SK-N-SH treated with all-trans-retinoic acid at 6 μM for 48 hours (cell line): ENCODE results near the gene RAB2B.

Experiments
- ATAC-seq: fragments of 200-7000 bp; cut with Tn5 transposase; 3 replicates; pipeline ENCODE4 v1.9.1; 2020; ENCODE audit warnings: mild to moderate bottlenecking, moderate library complexity
- ARNTL ChIP-seq: fragments of 450-650 bp; formaldehyde crosslinking; IDR thresholded peaks from 2 replicates; pipeline ENCODE4 v1.5.0; 2020; ENCODE audit warnings: low read depth, mild to moderate bottlenecking, moderate library complexity, borderline replicate concordance
- BACH2 ChIP-seq: fragments of 250-450 bp; sonication (Bioruptor Pico); IDR thresholded peaks from 2 replicates; pipeline ENCODE4 v1.9.0; 2021; ENCODE audit warnings: mild to moderate bottlenecking, borderline replicate concordance
- CREB5 ChIP-seq: fragments of 250-450 bp; sonication (Bioruptor Pico); IDR thresholded peaks from 2 replicates; pipeline ENCODE4 v1.5.1; 2020; ENCODE audit warnings: low read depth, mild to moderate bottlenecking, moderate library complexity
- CSDC2 ChIP-seq: fragments of 250-450 bp; sonication (Bioruptor Pico); IDR thresholded peaks from 2 replicates; pipeline ENCODE4 v1.5.0; 2020; ENCODE audit warnings: mild to moderate bottlenecking, moderate library complexity
- GLIS3 ChIP-seq: fragments of 250-450 bp; sonication (Bioruptor Pico); IDR thresholded peaks from 2 replicates; pipeline ENCODE4 v1.5.0; 2020; ENCODE audit warnings: mild to moderate bottlenecking, moderate library complexity
- ISL1 ChIP-seq: fragments of 250-450 bp; sonication (Bioruptor Pico); IDR thresholded peaks from 2 replicates; pipeline ENCODE4 v2.1.2; 2022; ENCODE audit warnings: mild to moderate bottlenecking, moderate library complexity
- OSR1 ChIP-seq: fragments of 250-450 bp; sonication (Bioruptor Pico); IDR thresholded peaks from 2 replicates; pipeline ENCODE4 v1.8.0; 2022; ENCODE audit warnings: moderate library complexity, mild to moderate bottlenecking, inconsistent platforms
- PATZ1 ChIP-seq: fragments of 250-450 bp; sonication (Bioruptor Pico); IDR thresholded peaks from 2 replicates; pipeline ENCODE4 v1.8.0; 2020; ENCODE audit warnings: mild to moderate bottlenecking, moderate library complexity, borderline replicate concordance
- PPARA ChIP-seq: fragments of 250-450 bp; sonication (Bioruptor Pico); IDR thresholded peaks from 2 replicates; pipeline ENCODE4 v1.5.0; 2020; ENCODE audit warnings: mild to moderate bottlenecking, borderline replicate concordance
- SNAI2 ChIP-seq: fragments of 250-450 bp; sonication (Bioruptor Pico); IDR thresholded peaks from 2 replicates; pipeline ENCODE4 v1.5.0; 2020; ENCODE audit warnings: mild to moderate bottlenecking, moderate library complexity
- TCF4 ChIP-seq: fragments of 250-450 bp; sonication (Bioruptor Pico); IDR thresholded peaks from 2 replicates; pipeline ENCODE4 v1.8.0; 2021; ENCODE audit warnings: mild to moderate bottlenecking, moderate library complexity, borderline replicate concordance
- TOX ChIP-seq: fragments of 250-450 bp; sonication (Bioruptor Pico); IDR thresholded peaks from 2 replicates; pipeline ENCODE4 v1.8.0; 2021; ENCODE audit warnings: mild to moderate bottlenecking, moderate library complexity, borderline replicate concordance
- TSHZ2 ChIP-seq: fragments of 250-450 bp; sonication (Bioruptor Pico); IDR thresholded peaks from 2 replicates; pipeline ENCODE4 v1.5.0; 2020; ENCODE audit warnings: mild to moderate bottlenecking, moderate library complexity
- ZFP3 ChIP-seq: fragments of 250-450 bp; sonication (Bioruptor Pico); IDR thresholded peaks from 2 replicates; pipeline ENCODE4 v1.5.0; 2020; ENCODE audit warnings: mild to moderate bottlenecking, moderate library complexity
- ZFP30 ChIP-seq: fragments of 450-650 bp; formaldehyde crosslinking; IDR thresholded peaks from 2 replicates; pipeline ENCODE4 v1.5.0; 2022; ENCODE audit warnings: mild to moderate bottlenecking, moderate library complexity
- ZNF565 ChIP-seq: fragments of 450-650 bp; formaldehyde crosslinking; conservative IDR thresholded peaks from 2 replicates; pipeline ENCODE4 v1.5.0; 2020; ENCODE audit warnings: low read depth, mild to moderate bottlenecking, moderate library complexity
- ZNF70 ChIP-seq: fragments of 450-650 bp; formaldehyde crosslinking; IDR thresholded peaks from 2 replicates; pipeline ENCODE4 v1.5.0; 2020; ENCODE audit warnings: mild to moderate bottlenecking, moderate library complexity
- ZNF8 ChIP-seq: fragments of 450-650 bp; formaldehyde crosslinking; IDR thresholded peaks from 2 replicates; pipeline ENCODE4 v1.5.0; 2020; ENCODE audit warnings: mild to moderate bottlenecking, moderate library complexity
- TF ChIP-seq, protein P1 (sequence below): fragments of 250-450 bp; sonication (Bioruptor Pico); IDR thresholded peaks from 2 replicates; pipeline ENCODE4 v1.5.1; 2021; ENCODE audit warnings: mild to moderate bottlenecking, moderate library complexity
- TF ChIP-seq, protein P2 (sequence below): fragments of 250-450 bp; sonication (Bioruptor Pico); IDR thresholded peaks from 2 replicates; pipeline ENCODE4 v1.8.0; 2021; ENCODE audit warnings: low read depth, mild to moderate bottlenecking, moderate library complexity, borderline replicate concordance

RAB2B gene

DNA sequence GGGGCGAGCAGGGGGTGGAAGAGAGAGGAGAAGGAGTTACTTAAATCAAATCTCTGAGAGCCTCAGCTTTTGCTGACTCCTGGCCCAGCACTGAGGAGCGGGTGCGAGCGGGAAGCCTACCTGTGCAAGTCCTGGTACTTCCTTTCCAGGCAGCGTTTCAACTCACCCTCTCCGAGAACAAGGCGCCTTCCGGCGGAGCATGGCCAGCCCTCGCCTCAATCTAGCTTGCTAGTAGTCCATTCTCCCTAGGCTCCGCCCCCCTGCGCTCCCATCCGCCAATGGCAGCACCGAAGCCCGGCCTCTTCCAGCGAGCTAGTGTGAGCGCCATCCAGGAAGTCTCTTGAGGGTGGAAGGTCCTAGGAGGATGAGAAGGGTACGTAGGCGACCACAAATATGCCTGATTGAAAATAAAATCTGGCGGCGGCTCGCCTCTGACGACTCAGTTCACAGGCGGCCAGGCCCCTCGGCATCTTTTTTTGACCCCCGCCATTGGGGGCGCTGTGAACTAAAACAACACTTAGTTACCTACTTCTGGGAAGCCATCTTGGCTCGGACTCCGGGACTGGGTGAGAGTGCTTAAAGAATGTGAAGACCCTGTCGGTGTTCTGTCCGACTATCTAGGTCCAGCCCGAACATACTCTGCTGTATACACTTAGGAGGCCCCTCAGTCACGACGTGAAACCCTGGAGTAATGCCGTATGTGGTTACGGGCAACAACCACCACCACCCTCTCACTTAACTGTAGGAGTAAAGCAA lies 20.7 kb downstream of the RAB2B start, which contains the start of gene CHD8:
CHD8 (minus strand) TSS at position 212 of the 756 bp plus-strand sequence. CDS start 24,480 bp downstream, outside the sequence.
- TF ChIP-seq GLIS3 (CRISPR knock-in tag) (no peak), TSHZ2 (0 out of 2 replicates have a peak, but pooled peaks have one; percentile 14)
- TF ChIP-seq, all 23 proteins: peak for 1
- peak; percentile 99 for ATAC-seq

GRCh38 chr14:21455592-21455911 lies 21.2 kb downstream of the RAB2B start:
- peak; percentile 60 for ATAC-seq
- TF ChIP-seq ZFP3 (CRISPR knock-in tag), result 0 out of 2 replicates have a peak, but pooled peaks have one; percentile 11
- no peak for TF ChIP-seq CREB5 (CRISPR knock-in tag)

DNA sequence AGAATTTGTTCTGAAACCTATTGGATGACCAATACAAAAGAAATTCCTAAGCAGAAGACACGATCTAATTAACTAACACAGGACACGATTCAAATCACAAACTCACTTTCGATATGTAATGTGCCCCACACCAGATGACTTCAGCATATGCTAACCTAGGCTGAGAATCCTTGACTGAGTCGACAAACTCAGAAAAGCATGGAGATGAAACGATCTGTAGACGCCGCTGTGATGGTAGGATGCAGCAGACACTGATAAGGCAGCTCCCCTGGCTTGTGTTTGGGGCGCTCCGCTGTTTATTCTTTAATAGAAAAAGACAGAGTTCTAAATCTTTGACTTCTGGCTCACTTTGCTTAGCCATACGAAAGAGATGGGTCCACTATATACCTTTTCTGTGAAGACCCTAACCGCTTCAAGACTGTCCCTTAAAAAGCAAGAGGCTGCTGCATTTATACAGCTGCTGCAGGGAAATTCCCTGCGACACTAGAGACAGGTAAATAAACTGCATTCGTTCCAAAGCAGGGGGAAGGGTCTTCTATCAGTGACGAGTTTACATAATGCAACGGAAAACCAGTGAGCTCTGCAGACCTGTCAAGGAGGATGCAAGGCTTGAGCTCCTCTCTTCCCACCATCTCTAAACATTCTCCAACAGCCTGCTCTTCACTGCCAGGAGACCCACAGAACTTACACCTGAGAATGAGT lies 21.8 kb downstream of the RAB2B start:
- TF ChIP-seq OSR1 (CRISPR knock-in tag) (no peak), CSDC2 (no peak), ZNF70 (CRISPR knock-in tag) (no peak), TOX (CRISPR knock-in tag) (no peak), ISL1 (CRISPR knock-in tag) (no peak), ZNF8 (no peak), PPARA (CRISPR knock-in tag) (no peak), PATZ1 (CRISPR knock-in tag) (no peak), BACH2 (CRISPR knock-in tag) (no peak), TCF4 (CRISPR knock-in tag) (no peak), ZNF565 (CRISPR knock-in tag) (no peak), ZFP30 (CRISPR knock-in tag) (no peak), ARNTL (CRISPR knock-in tag) (no peak), SNAI2 (CRISPR knock-in tag) (no peak), GLIS3 (CRISPR knock-in tag) (no peak)
- TF ChIP-seq, protein P1, sequence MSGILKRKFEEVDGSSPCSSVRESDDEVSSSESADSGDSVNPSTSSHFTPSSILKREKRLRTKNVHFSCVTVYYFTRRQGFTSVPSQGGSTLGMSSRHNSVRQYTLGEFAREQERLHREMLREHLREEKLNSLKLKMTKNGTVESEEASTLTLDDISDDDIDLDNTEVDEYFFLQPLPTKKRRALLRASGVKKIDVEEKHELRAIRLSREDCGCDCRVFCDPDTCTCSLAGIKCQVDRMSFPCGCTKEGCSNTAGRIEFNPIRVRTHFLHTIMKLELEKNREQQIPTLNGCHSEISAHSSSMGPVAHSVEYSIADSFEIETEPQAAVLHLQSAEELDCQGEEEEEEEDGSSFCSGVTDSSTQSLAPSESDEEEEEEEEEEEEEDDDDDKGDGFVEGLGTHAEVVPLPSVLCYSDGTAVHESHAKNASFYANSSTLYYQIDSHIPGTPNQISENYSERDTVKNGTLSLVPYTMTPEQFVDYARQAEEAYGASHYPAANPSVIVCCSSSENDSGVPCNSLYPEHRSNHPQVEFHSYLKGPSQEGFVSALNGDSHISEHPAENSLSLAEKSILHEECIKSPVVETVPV (CRISPR knock-in tag), result no peak
- TF ChIP-seq, protein P2, sequence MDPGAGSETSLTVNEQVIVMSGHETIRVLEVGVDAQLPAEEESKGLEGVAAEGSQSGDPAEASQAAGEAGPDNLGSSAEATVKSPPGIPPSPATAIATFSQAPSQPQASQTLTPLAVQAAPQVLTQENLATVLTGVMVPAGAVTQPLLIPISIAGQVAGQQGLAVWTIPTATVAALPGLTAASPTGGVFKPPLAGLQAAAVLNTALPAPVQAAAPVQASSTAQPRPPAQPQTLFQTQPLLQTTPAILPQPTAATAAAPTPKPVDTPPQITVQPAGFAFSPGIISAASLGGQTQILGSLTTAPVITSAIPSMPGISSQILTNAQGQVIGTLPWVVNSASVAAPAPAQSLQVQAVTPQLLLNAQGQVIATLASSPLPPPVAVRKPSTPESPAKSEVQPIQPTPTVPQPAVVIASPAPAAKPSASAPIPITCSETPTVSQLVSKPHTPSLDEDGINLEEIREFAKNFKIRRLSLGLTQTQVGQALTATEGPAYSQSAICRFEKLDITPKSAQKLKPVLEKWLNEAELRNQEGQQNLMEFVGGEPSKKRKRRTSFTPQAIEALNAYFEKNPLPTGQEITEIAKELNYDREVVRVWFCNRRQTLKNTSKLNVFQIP (CRISPR knock-in tag), result no peak
- ATAC-seq, result peak; percentile 14
